IMR-90 (cell line): Measurements from ENCODE around the gene WBP2. TPM values are rescaled to one million over a fixed set of nuclear protein-coding genes. Genes with fewer than 3 reads are reported as not detected.

Experiments used
- ATAC-seq: fragments of 200-7000 bp; cut with Tn5 transposase; 2 replicates; pipeline ENCODE4 v1.9.1; 2020; ENCODE audit warnings: low read depth, mild to moderate bottlenecking, moderate library complexity
- BruUV-seq: library from RNA; stranded (reverse); fragments of 400-500 nt; replicated peaks from 2 replicates; lab custom pipeline; 2021; lab: Mats Ljungman, UMichigan
- CTCF ChIA-PET: fragments of 300-600 bp; formaldehyde crosslinking; extraction: SDS; loops from one replicate; lab custom pipeline; 2021; ENCODE audit warnings: antibody characterized with exemption; lab: Yijun Ruan, JAX
- POLR2A ChIA-PET: fragments of 300-600 bp; sonication (Branson Sonifier 250); formaldehyde crosslinking; loops from one replicate; lab custom pipeline; 2022; ENCODE audit warnings: antibody characterized with exemption; ENCODE audit not compliant: unreplicated experiment; lab: Charles Lee
- DNase-seq: peaks from one replicate; pipeline ENCODE4 v3.0.0; 2013
- H2AFZ ChIP-seq: replicated peaks from 2 replicates; pipeline ENCODE3; 2013; ENCODE audit warnings: low read length, mild to moderate bottlenecking; ENCODE audit not compliant: poor library complexity
- H2AK5ac ChIP-seq: 2 replicates; pipeline ENCODE4 v1.6.1; 2013; ENCODE audit warnings: low read depth, low read length, inconsistent platforms
- H2AK9ac ChIP-seq: replicated peaks from 2 replicates; pipeline ENCODE3; 2013; ENCODE audit warnings: mild to moderate bottlenecking, low read depth, low read length, moderate library complexity; ENCODE audit not compliant: poor library complexity
- H2BK120ac ChIP-seq: 2 replicates; pipeline ENCODE4 v1.6.1; 2013; ENCODE audit warnings: low read depth, low read length, inconsistent platforms
- H2BK15ac ChIP-seq: 3 replicates; pipeline ENCODE4 v1.6.1; 2013; ENCODE audit warnings: low read depth, low read length, inconsistent platforms
- H2BK20ac ChIP-seq: 2 replicates; pipeline ENCODE4 v1.6.1; 2013; ENCODE audit warnings: low read depth, mild to moderate bottlenecking, inconsistent platforms, low read length, moderate library complexity
- H2BK5ac ChIP-seq: 2 replicates; pipeline ENCODE4 v1.6.1; 2013; ENCODE audit warnings: mild to moderate bottlenecking, low read depth, low read length, inconsistent platforms; ENCODE audit not compliant: poor library complexity, severe bottlenecking
- H3K14ac ChIP-seq: replicated peaks from 2 replicates; pipeline ENCODE4 v1.6.1; 2013; ENCODE audit warnings: low read depth, low read length, inconsistent platforms
- H3K18ac ChIP-seq: 2 replicates; pipeline ENCODE4 v1.6.1; 2013; ENCODE audit warnings: low read depth, low read length, control low read depth
- H3K23ac ChIP-seq: 2 replicates; pipeline ENCODE4 v1.6.1; 2013; ENCODE audit warnings: low read depth, low read length, inconsistent platforms
- H3K27ac ChIP-seq: 2 replicates; pipeline ENCODE4 v1.5.1; 2013; ENCODE audit warnings: mild to moderate bottlenecking, control low read depth, low read length; ENCODE audit not compliant: insufficient read depth
- H3K27me3 ChIP-seq: 2 replicates; pipeline ENCODE4 v1.6.1; 2013; ENCODE audit warnings: low read length; ENCODE audit not compliant: control insufficient read depth, insufficient read depth
- H3K36me3 ChIP-seq: 2 replicates; pipeline ENCODE4 v1.6.1; 2013; ENCODE audit warnings: low read length, mixed read lengths; ENCODE audit not compliant: control insufficient read depth, insufficient read depth
- H3K4ac ChIP-seq: 2 replicates; pipeline ENCODE4 v1.6.1; 2013; ENCODE audit warnings: low read depth, low read length, inconsistent platforms
- H3K4me1 ChIP-seq: 2 replicates; pipeline ENCODE4 v1.6.1; 2013; ENCODE audit warnings: low read length, mixed read lengths; ENCODE audit not compliant: control insufficient read depth, insufficient read depth
- H3K4me2 ChIP-seq: 2 replicates; pipeline ENCODE4 v1.6.1; 2013; ENCODE audit warnings: low read depth, mild to moderate bottlenecking, control low read depth, low read length, moderate library complexity
- H3K4me3 ChIP-seq: 2 replicates; pipeline ENCODE4 v1.5.1; 2013; ENCODE audit warnings: low read depth, mild to moderate bottlenecking, control low read depth, low read length, moderate library complexity; ENCODE audit not compliant: insufficient read depth
- H3K56ac ChIP-seq: 2 replicates; pipeline ENCODE4 v1.6.1; 2013; ENCODE audit warnings: low read length, inconsistent platforms; ENCODE audit not compliant: insufficient read depth; ENCODE audit errors: extremely low read depth
- H3K79me1 ChIP-seq, 2 experiments: 2 replicates each; pipeline ENCODE4 v1.6.1; 2013; ENCODE audit warnings: low read length in 2 of 2, inconsistent platforms in 1 of 2, low read depth in 1 of 2
- H3K9ac ChIP-seq: 2 replicates; pipeline ENCODE4 v1.6.1; 2013; ENCODE audit warnings: low read depth, low read length, control low read depth
- H3K9me1 ChIP-seq: 2 replicates; pipeline ENCODE4 v1.6.1; 2013; ENCODE audit warnings: low read length, inconsistent platforms; ENCODE audit not compliant: insufficient read depth
- H3K9me3 ChIP-seq: 2 replicates; pipeline ENCODE4 v1.6.1; 2013; ENCODE audit warnings: low read length; ENCODE audit not compliant: control insufficient read depth, insufficient read depth
- H4K20me1 ChIP-seq: 2 replicates; pipeline ENCODE4 v1.6.1; 2013; ENCODE audit warnings: low read length, inconsistent platforms; ENCODE audit not compliant: insufficient read depth
- H4K5ac ChIP-seq: 2 replicates; pipeline ENCODE4 v1.6.1; 2013; ENCODE audit warnings: mild to moderate bottlenecking, low read depth, low read length, control low read depth
- H4K8ac ChIP-seq, 2 experiments: 2 replicates each; pipeline ENCODE4 v1.6.1; 2013; ENCODE audit warnings: low read depth in 2 of 2, low read length in 2 of 2, control low read depth in 1 of 2, inconsistent platforms in 1 of 2
- H4K91ac ChIP-seq: 2 replicates; pipeline ENCODE4 v1.6.1; 2013; ENCODE audit warnings: low read depth, low read length, inconsistent platforms; ENCODE audit not compliant: insufficient read depth
- BHLHE40 ChIP-seq: fragments of 150-350 bp; IDR thresholded peaks from 2 replicates; pipeline ENCODE4 v1.6.1; 2016; ENCODE audit warnings: mild to moderate bottlenecking, low read depth, low read length
- CEBPB ChIP-seq: IDR thresholded peaks from 2 replicates; pipeline ENCODE4 v1.6.1; 2012; ENCODE audit warnings: low read depth, low read length, improper control_type of control experiment
- CHD1 ChIP-seq: IDR thresholded peaks from 2 replicates; pipeline ENCODE4 v1.6.1; 2012; ENCODE audit warnings: low read depth, low read length, improper control_type of control experiment
- FOS ChIP-seq: fragments of 150-350 bp; IDR thresholded peaks from 2 replicates; pipeline ENCODE4 v1.6.1; 2016; ENCODE audit warnings: low read depth, low read length
- MAFK ChIP-seq: IDR thresholded peaks from 2 replicates; pipeline ENCODE4 v1.6.1; 2012; ENCODE audit warnings: low read depth, low read length, improper control_type of control experiment
- MAZ ChIP-seq: IDR thresholded peaks from 2 replicates; pipeline ENCODE4 v1.6.1; 2012; ENCODE audit warnings: low read depth, mild to moderate bottlenecking, low read length, improper control_type of control experiment, moderate library complexity, borderline replicate concordance
- MXI1 ChIP-seq: IDR thresholded peaks from 2 replicates; pipeline ENCODE4 v1.6.1; 2012; ENCODE audit warnings: low read depth, mild to moderate bottlenecking, low read length, moderate library complexity, borderline replicate concordance
- NFE2L2 ChIP-seq: fragments of 150-350 bp; IDR thresholded peaks from 2 replicates; pipeline ENCODE4 v1.6.1; 2016; ENCODE audit warnings: low read depth, mild to moderate bottlenecking, low read length
- POLR2A ChIP-seq: IDR thresholded peaks from 2 replicates; pipeline ENCODE4 v1.6.1; 2012; ENCODE audit warnings: mild to moderate bottlenecking, low read depth, low read length
- RAD21 ChIP-seq: IDR thresholded peaks from 2 replicates; pipeline ENCODE4 v1.6.1; 2012; ENCODE audit warnings: low read length, improper control_type of control experiment
- RCOR1 ChIP-seq: IDR thresholded peaks from 2 replicates; pipeline ENCODE4 v1.6.1; 2012; ENCODE audit warnings: mild to moderate bottlenecking, low read length, improper control_type of control experiment; ENCODE audit not compliant: insufficient replicate concordance
- RFX5 ChIP-seq: IDR thresholded peaks from 2 replicates; pipeline ENCODE4 v1.8.0; 2012; ENCODE audit warnings: low read depth, mild to moderate bottlenecking, low read length, moderate library complexity
- SMC3 ChIP-seq: fragments of 150-350 bp; IDR thresholded peaks from 2 replicates; pipeline ENCODE4 v1.6.1; 2016; ENCODE audit warnings: low read depth, mild to moderate bottlenecking, antibody characterized with exemption, low read length, moderate library complexity
- WGBS, 2 experiments: methylation state at CpG; one replicate each; pipeline versions ENCODE4 v1.1.5 to v1.1.7; 2013; ENCODE audit warnings: missing lambda C conversion rate in 2 of 2; ENCODE audit not compliant: insufficient read length in 1 of 2; ENCODE audit errors: extremely low coverage in 2 of 2; 5-methylcytosine and 5-hydroxymethylcytosine counted together
- dilution Hi-C: fragments of 300-500 bp; cut with HindIII; formaldehyde crosslinking; loops from one replicate; pipeline ENCODE4 v1.14.3; 2018; ENCODE audit warnings: low sequenced_read_pairs; ENCODE audit not compliant: unreplicated experiment
- in situ Hi-C: fragments of 300-500 bp; cut with MboI; formaldehyde crosslinking; loops from 3 replicates; pipeline ENCODE4 v1.14.3; 2019; ENCODE audit warnings: low sequenced_read_pairs, inconsistent platforms, mixed read lengths
- intact Hi-C: fragments of 100-400 bp; cut with micrococcal nuclease; formaldehyde crosslinking; loops from 2 replicates; pipeline ENCODE4 v1.10.0; 2022
- polyA plus RNA-seq, 3 experiments: library from polyadenylated mRNA; depleted of rRNA; stranded (reverse); fragments of >200 nt; gene quantifications; 2 replicates each; pipeline ENCODE4 v1.2.3, GENCODE V29; 2012; ENCODE audit warnings: low replicate concordance in 1 of 3
- total RNA-seq: library from RNA; depleted of rRNA; stranded (reverse); fragments of >200 nt; gene quantifications from 2 replicates; pipeline ENCODE4 v1.2.3, GENCODE V29; 2012
- TF ChIP-seq, protein P1 (sequence below): fragments of 150-350 bp; IDR thresholded peaks from 2 replicates; pipeline ENCODE4 v1.6.1; 2017; ENCODE audit warnings: mild to moderate bottlenecking, antibody characterized with exemption, low read length, low read depth
- TF ChIP-seq, protein P2 (sequence below): fragments of 150-350 bp; IDR thresholded peaks from 2 replicates; pipeline ENCODE4 v1.6.1; 2016; ENCODE audit warnings: low read depth, mild to moderate bottlenecking, low read length, moderate library complexity, borderline replicate concordance
- TF ChIP-seq, protein P3 (sequence below): conservative IDR thresholded peaks from 2 replicates; pipeline ENCODE4 v1.5.1; 2012; ENCODE audit warnings: mild to moderate bottlenecking, low read depth, low read length, improper control_type of control experiment

The WBP2 gene
- total and polyA plus RNA-seq, 2 of the 4 experiments (the other 2 are of a cell fraction) = 9.0 to 35.5 TPM

DNA sequence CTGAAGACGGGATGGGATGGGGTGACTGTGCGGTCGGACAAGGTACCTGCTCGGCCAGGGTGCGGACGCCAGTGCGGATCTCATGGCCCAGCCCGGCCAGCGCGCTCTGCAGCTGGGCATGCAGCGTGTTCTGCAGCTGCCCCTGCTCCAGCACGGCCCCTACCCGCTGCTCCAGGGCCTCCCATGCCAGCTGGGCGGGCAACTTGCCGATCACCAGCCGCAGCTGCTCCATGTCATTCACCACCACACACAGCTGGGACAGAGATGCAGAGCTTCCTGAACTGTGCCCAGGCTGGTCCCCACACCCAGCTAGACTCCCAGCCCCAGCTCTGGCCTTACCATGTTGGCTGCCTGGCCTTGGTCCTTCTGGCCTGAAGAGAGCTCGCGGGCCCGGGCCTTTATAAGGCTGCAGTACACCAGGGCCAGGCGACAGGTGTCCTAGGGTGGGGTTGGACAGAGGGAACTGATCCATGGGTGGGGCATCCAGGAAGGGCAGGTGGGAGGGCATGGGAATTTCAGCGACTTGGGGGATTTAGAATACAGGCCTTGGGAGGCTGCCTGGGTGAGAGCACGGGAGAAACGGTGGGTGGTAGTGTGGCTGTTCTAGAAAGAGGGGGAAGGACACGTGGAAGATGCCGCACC lies 20.7 kb downstream of the WBP2 start:
- intact Hi-C loops (no loop called here), in situ Hi-C loops (no loop called here), dilution Hi-C loops (no loop called here)
- Histone ChIP-seq H3K4ac (no peak overlapping the region), H4K8ac (no peak overlapping the region), H3K56ac (no peak overlapping the region), H2BK20ac (no peak overlapping the region), H3K23ac (no peak overlapping the region), H4K20me1 (no peaks in the 10 kb centered on the region), H3K4me3 (no peak overlapping the region), H2AK9ac (no peak overlapping the region), H3K79me1 (no peaks in the 10 kb centered on the region), H3K4me1 (peaks cover 3% of the 10 kb centered on the region), H2AK5ac (no peak overlapping the region), H3K9me3 (no peaks in the 10 kb centered on the region), H3K18ac (no peak overlapping the region), H3K9ac (no peak overlapping the region), H2BK5ac (no peak overlapping the region), H3K36me3 (no peaks in the 10 kb centered on the region), H3K4me2 (no peak overlapping the region), H2BK15ac (no peak overlapping the region), H3K14ac (no peak overlapping the region), H4K91ac (no peak overlapping the region), H3K9me1 (peaks cover 3% of the 10 kb centered on the region; the same call in 1 of the 2 replicates), H2BK120ac (no peak overlapping the region), H2AFZ (no peak overlapping the region), H3K27me3 (no peaks in the 10 kb centered on the region; the same call in 1 of the 2 replicates), H3K27ac (no peak overlapping the region), H4K5ac (no peak overlapping the region)
- ChIA-PET POLR2A (no interaction called here), CTCF (no interaction called here)
- no TSS peak for BruUV-seq
- 92% methylated on average over 17 of the region's 25 CpGs; no CpG with 5 or more reads in 1 of the 2 experiments for WGBS, 2 experiments
- DNase-seq (no peak), ATAC-seq (no peak)
- TF ChIP-seq MAZ = no peak
- TF ChIP-seq, protein P1, sequence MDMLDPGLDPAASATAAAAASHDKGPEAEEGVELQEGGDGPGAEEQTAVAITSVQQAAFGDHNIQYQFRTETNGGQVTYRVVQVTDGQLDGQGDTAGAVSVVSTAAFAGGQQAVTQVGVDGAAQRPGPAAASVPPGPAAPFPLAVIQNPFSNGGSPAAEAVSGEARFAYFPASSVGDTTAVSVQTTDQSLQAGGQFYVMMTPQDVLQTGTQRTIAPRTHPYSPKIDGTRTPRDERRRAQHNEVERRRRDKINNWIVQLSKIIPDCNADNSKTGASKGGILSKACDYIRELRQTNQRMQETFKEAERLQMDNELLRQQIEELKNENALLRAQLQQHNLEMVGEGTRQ = no peak
- no peak for TF ChIP-seq CEBPB
- TF ChIP-seq SMC3 = no peak
- TF ChIP-seq CHD1 = no peak
- TF ChIP-seq BHLHE40 = no peak
- TF ChIP-seq MXI1 = no peak
- TF ChIP-seq, protein P2, sequence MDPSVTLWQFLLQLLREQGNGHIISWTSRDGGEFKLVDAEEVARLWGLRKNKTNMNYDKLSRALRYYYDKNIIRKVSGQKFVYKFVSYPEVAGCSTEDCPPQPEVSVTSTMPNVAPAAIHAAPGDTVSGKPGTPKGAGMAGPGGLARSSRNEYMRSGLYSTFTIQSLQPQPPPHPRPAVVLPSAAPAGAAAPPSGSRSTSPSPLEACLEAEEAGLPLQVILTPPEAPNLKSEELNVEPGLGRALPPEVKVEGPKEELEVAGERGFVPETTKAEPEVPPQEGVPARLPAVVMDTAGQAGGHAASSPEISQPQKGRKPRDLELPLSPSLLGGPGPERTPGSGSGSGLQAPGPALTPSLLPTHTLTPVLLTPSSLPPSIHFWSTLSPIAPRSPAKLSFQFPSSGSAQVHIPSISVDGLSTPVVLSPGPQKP = no peak
- TF ChIP-seq MAFK = no peak
- TF ChIP-seq RAD21 = no peak
- no peak for TF ChIP-seq NFE2L2
- TF ChIP-seq, protein P3, sequence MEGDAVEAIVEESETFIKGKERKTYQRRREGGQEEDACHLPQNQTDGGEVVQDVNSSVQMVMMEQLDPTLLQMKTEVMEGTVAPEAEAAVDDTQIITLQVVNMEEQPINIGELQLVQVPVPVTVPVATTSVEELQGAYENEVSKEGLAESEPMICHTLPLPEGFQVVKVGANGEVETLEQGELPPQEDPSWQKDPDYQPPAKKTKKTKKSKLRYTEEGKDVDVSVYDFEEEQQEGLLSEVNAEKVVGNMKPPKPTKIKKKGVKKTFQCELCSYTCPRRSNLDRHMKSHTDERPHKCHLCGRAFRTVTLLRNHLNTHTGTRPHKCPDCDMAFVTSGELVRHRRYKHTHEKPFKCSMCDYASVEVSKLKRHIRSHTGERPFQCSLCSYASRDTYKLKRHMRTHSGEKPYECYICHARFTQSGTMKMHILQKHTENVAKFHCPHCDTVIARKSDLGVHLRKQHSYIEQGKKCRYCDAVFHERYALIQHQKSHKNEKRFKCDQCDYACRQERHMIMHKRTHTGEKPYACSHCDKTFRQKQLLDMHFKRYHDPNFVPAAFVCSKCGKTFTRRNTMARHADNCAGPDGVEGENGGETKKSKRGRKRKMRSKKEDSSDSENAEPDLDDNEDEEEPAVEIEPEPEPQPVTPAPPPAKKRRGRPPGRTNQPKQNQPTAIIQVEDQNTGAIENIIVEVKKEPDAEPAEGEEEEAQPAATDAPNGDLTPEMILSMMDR = no peak
- TF ChIP-seq POLR2A = no peak
- no peak for TF ChIP-seq RFX5
- TF ChIP-seq RCOR1 = no peak
- TF ChIP-seq FOS = no peak
